Gastroesophageal sphincter (tissue), 4 donors: ENCODE data around the gene TGIF2. TPM values are rescaled to one million over a fixed set of nuclear protein-coding genes. Genes with fewer than 3 reads are reported as not detected.
A peak's percentile ranks its signal among the peaks of the same experiment; 100 is the strongest.

Experiments
- ATAC-seq: fragments of 150-250 bp; one replicate; pipeline ENCODE4 v1.9.1; 2016; ENCODE audit warnings: mild to moderate bottlenecking, moderate library complexity
- H3K27ac ChIP-seq, 4 donors: fragments of 200-600 bp; sonication (generic) in 3 of 4; 1 replicate in 3 of 4; 2 replicates in 1 of 4; pipeline ENCODE4 v1.5.1; 2016 to 2019
- H3K27me3 ChIP-seq: fragments of 200-600 bp; sonication (generic); one replicate; pipeline ENCODE4 v1.5.1; 2019
- H3K36me3 ChIP-seq, 2 donors: fragments of 200-600 bp; sonication (generic); one replicate each; pipeline ENCODE4 v1.5.1; 2019; ENCODE audit warnings: control low read depth in 1 of 2
- H3K4me1 ChIP-seq, 3 donors: fragments of 200-600 bp; sonication (generic); 1 replicate in 2 of 3; 2 replicates in 1 of 3; pipeline ENCODE4 v1.5.1; 2016 to 2019; ENCODE audit warnings: control low read depth in 2 of 3
- H3K4me3 ChIP-seq, 2 donors: fragments of 200-600 bp; sonication (generic); one replicate each; pipeline ENCODE4 v1.5.1; 2019; ENCODE audit warnings: mild to moderate bottlenecking in 1 of 2, moderate library complexity in 1 of 2
- H3K9me3 ChIP-seq, 3 donors: fragments of 200-600 bp; sonication (generic); one replicate each; pipeline ENCODE4 v1.5.1; 2017 to 2019; ENCODE audit warnings: control low read depth in 2 of 3
- EP300 ChIP-seq: sonication (generic); formaldehyde crosslinking; IDR thresholded peaks from one replicate; pipeline ENCODE4 v1.6.1; 2017; ENCODE audit warnings: antibody characterized with exemption, mild to moderate bottlenecking
- POLR2A ChIP-seq, 2 donors: fragments of 450-650 bp; IDR thresholded peaks; one replicate each; pipeline ENCODE4 v1.6.1; 2017; ENCODE audit warnings: antibody characterized with exemption in 2 of 2, mild to moderate bottlenecking in 2 of 2, moderate library complexity in 1 of 2
- POLR2AphosphoS5 ChIP-seq: sonication (generic); formaldehyde crosslinking; IDR thresholded peaks from one replicate; pipeline ENCODE4 v1.6.1; 2017; ENCODE audit warnings: antibody characterized with exemption
- WGBS, 2 donors: methylation state at CpG; one replicate each; pipeline ENCODE4 v1.1.5; 2018; ENCODE audit warnings: low coverage in 1 of 2; 5-methylcytosine and 5-hydroxymethylcytosine counted together
- total RNA-seq, 4 donors: library from RNA; depleted of rRNA; stranded (reverse); fragments of >200 nt; gene quantifications; one replicate each; pipeline ENCODE4 v1.1.0, GENCODE V29; 2016
- TF ChIP-seq, protein P1 (sequence below), 4 experiments: fragments of 200-600 bp in 2 of 4; fragments of 450-650 bp in 2 of 4; sonication (generic) in 1 of 4; IDR thresholded peaks; one replicate each; pipeline ENCODE4 v1.5.1; 2017 to 2019; ENCODE audit warnings: antibody characterized with exemption in 4 of 4, mild to moderate bottlenecking in 2 of 4, moderate library complexity in 2 of 4

Gene TGIF2
- total RNA-seq, 4 donors from 2014 or later, result 7.2 to 14.0 (median 9.4) TPM

DNA sequence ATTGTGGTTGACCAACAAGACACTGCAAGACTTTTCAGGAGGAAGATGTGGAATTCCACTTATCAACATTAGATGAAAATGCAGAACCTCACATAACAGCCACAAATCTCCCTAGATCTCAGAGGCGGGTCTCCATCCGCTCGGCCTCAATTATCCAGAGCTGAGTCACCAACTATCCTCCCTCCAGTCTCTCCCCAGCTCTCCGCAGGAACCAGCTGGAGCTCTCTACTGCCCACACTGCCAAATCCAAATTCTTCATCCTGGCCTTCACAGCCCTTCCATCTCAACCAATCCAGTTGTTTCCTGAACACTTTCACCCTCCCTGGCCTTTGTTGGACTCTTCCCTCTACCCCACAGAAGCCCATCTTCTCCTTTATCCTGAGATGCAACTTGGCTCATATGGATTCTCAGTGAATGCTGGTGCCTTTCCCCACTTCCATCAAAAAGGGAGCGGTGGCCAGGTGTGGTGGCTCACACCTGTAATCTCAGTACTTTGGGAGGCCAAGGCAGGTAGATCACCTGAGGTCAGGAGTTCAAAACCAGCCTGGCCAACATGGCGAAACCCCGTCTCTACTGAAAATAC, 3.5 kb upstream of the TGIF2 start:
- H3K9me3 ChIP-seq, result no peaks in the 10 kb centered on the region
- H3K27ac ChIP-seq, result no peak overlapping the region
- peaks cover 0 to 30% (median 8%) of the 10 kb centered on the region in 3 donors for H3K4me1 ChIP-seq
- H3K27me3 ChIP-seq, result no peaks in the 10 kb centered on the region
- TF ChIP-seq EP300, result no peak
- TF ChIP-seq POLR2AphosphoS5, result no peak
- TF ChIP-seq POLR2A (IDR thresholded peaks at IDR 0.05), result no peak
- TF ChIP-seq, protein P1, sequence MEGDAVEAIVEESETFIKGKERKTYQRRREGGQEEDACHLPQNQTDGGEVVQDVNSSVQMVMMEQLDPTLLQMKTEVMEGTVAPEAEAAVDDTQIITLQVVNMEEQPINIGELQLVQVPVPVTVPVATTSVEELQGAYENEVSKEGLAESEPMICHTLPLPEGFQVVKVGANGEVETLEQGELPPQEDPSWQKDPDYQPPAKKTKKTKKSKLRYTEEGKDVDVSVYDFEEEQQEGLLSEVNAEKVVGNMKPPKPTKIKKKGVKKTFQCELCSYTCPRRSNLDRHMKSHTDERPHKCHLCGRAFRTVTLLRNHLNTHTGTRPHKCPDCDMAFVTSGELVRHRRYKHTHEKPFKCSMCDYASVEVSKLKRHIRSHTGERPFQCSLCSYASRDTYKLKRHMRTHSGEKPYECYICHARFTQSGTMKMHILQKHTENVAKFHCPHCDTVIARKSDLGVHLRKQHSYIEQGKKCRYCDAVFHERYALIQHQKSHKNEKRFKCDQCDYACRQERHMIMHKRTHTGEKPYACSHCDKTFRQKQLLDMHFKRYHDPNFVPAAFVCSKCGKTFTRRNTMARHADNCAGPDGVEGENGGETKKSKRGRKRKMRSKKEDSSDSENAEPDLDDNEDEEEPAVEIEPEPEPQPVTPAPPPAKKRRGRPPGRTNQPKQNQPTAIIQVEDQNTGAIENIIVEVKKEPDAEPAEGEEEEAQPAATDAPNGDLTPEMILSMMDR (IDR thresholded peaks at IDR 0.05), result no peak
- H3K4me3 ChIP-seq, result no peak overlapping the region
- H3K36me3 ChIP-seq, result no peaks in the 10 kb centered on the region
- 40 to 58% methylated on average over 2 to 4 of the region's 7 CpGs for WGBS, 2 donors
- ATAC-seq, result no peak

DNA sequence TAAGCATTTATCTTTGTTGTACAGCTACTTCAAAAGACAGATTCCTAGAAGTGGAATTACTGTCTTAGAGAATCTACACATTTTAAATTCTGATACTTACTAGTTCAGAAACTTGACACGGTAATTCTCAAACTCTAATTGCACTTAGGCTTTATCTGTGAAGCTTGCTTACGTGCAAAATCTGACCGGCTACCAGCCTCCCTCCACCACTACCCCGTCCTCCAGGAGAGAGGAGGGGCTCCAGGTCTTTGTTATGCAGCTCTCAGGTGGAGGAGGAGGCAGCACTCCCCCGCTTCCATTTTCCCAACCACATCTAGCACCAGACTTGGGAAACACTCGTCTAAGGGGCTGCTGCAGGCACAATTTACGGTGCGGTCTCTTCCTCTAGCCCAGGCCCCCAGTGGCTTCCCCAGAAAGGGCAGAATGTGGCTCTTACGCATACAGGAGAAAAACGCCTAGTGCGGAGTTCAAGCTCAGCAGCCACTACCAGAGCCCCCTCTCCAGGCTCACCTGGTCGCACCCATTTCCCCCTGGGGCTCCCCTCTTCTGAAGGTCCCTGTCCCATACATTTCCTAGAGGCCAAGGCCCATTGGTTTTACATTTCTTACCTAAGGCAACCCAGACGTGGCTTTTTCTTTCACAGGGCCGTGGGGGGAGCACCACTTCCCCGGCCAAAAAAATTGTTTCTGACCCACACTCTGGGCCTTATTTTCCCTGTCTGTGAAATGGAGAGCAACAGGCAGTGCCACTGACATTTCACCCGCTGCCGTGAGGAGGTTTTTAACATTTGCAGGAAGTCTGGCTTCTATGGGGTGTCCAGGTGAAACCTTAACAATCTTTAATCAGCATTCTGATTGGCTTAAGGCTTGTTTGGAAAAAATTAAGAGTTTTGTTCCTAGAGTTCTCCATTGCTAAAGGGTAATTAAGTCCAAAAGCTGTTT, 1.6 kb upstream of the TGIF2 start:
- ATAC-seq, result no peak
- Histone ChIP-seq H3K4me3 (no peak overlapping the region), H3K4me1 (peaks cover 0 to 47% (median 15%) of the 10 kb centered on the region in 3 donors), H3K36me3 (no peaks in the 10 kb centered on the region), H3K9me3 (no peaks in the 10 kb centered on the region), H3K27me3 (no peaks in the 10 kb centered on the region), H3K27ac (peak overlapping the region in 3 of 4 donors; percentile 87 to 96 (median 94))
- WGBS, 2 donors, result 56 to 69% methylated on average over 6 to 12 of the region's 17 CpGs
- TF ChIP-seq, protein P1 (IDR thresholded peaks at IDR 0.05), result no peak
- TF ChIP-seq EP300 (no peak), POLR2AphosphoS5 (no peak), POLR2A (IDR thresholded peaks at IDR 0.05) (no peak)

DNA sequence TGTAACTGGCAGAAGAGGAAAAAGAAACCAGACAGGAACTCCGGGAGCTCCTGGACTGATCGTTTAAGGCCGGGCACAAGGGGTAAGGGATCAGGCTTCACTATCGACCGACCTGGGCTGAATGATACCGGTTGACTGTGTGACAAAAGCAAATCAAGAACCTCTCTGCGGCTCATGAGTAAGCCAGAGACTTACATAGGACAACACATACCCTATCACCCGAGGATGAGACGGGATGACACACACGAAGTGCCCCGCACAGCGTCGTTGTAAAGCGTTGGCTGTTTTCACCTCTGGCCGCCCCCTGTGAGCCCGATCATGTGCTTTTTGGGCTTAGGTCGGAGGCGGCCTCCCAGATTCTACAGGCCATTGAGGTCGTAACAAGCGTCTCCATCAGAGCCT, 695 bp upstream of the TGIF2 start:
- Histone ChIP-seq H3K4me3 (peak overlapping the region; percentile 69 to 93), H3K4me1 (peaks cover 0 to 47% (median 15%) of the 10 kb centered on the region in 3 donors), H3K9me3 (no peaks in the 10 kb centered on the region), H3K27me3 (no peaks in the 10 kb centered on the region), H3K27ac (peak overlapping the region; percentile 60 to 96 (median 90)), H3K36me3 (no peaks in the 10 kb centered on the region)
- 25% methylated on average over 14 of the region's 20 CpGs; no CpG with 5 or more reads in 1 of the 2 donors for WGBS, 2 donors
- no peak for ATAC-seq
- TF ChIP-seq POLR2A (IDR thresholded peaks at IDR 0.05), result no peak
- no peak for TF ChIP-seq POLR2AphosphoS5
- no peak for TF ChIP-seq EP300
- TF ChIP-seq, protein P1 (IDR thresholded peaks at IDR 0.05), result no peak

DNA sequence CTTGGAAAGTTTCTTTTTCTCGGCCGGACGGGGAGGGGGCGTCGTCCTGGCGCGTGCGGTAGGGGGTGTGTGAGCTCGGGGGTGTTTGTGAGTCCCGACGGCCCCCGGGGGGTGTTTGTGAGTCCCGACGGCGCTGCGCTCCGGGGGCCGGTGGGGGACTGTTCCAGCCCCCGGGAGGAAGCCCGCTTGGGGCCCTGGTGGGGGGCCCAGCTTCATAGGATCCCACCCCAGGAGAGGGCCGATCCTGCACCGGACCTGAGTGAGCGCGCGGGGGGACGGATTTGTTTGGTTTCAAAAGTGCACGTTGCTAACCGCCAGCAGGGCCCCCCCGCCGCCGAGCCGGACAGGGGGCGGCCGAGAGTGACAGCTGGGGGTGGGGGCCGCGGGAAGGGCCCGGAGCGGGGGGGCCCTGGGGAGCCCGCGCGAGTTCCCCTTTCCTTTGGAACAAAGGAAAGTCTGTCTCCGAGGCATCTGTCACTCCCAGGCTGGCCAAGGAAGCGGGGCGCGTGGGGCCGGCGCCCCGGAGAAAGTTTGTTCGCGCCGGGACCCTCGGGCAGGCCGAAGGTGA, 485 bp downstream of the TGIF2 start:
- peak; percentile 0 for ATAC-seq
- Histone ChIP-seq H3K27ac (peak overlapping the region; percentile 60 to 96 (median 90)), H3K36me3 (peaks cover 0 to 5% of the 10 kb centered on the region in 2 donors), H3K27me3 (no peaks in the 10 kb centered on the region), H3K9me3 (no peaks in the 10 kb centered on the region), H3K4me3 (peak overlapping the region; percentile 69 to 93), H3K4me1 (peaks cover 0 to 47% (median 15%) of the 10 kb centered on the region in 3 donors)
- WGBS, 2 donors, result 0% methylated on average over 4 of the region's 53 CpGs; no CpG with 5 or more reads in 1 of the 2 donors
- TF ChIP-seq, protein P1 (IDR thresholded peaks at IDR 0.05), result no peak
- TF ChIP-seq POLR2A (IDR thresholded peaks at IDR 0.05) (no peak), POLR2AphosphoS5 (no peak), EP300 (no peak)
